Raji (cell line): ENCODE measurements around the gene PVALB.

Experiments used
- POLR2A ChIP-seq: IDR thresholded peaks from 2 replicates; pipeline ENCODE4 v1.6.1; 2011; ENCODE audit warnings: low read depth, low read length, control low read depth; ENCODE audit not compliant: insufficient read depth

The PVALB gene

DNA sequence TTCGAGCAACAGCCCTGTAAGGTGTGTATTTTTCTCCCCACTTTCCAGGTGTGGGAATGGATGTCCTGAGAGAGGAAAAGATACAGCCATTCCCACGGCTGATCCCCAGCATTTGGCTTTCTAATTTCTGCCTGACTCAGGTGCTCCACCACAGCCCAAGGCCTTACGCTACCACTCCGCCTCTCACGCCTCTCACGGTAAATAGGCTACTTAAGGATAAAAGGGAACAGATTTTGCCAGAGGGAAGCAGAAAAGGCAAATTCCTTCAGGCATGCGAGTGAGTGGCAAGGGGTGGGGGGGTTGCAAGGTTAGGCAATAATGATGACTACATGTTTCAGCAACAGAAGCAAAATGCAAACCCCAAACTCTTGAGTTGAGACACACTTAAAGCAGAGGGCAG lies 9.2 kb downstream of the PVALB start:
- no peak for TF ChIP-seq POLR2A

DNA sequence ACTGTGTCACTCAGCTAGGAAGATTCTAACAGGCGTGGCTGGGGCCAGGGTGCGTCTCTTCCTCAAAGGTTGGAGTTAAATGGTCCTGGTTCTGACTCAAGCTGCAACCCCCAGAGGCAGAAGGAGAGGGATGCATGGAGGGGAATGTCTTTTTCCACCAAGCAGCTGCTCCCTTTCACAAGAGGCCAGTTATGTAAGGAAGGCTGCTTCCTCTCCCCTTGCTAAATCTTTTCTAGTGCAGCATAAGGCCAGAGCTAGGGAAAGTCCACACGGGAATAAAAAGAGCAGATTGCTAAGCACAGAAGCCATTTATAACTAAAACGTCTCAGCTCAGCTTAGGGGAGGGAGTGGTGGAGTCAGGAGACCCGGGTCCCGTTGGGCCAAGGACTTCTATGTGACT lies 10.0 kb downstream of the PVALB start:
- TF ChIP-seq POLR2A, result no peak

DNA sequence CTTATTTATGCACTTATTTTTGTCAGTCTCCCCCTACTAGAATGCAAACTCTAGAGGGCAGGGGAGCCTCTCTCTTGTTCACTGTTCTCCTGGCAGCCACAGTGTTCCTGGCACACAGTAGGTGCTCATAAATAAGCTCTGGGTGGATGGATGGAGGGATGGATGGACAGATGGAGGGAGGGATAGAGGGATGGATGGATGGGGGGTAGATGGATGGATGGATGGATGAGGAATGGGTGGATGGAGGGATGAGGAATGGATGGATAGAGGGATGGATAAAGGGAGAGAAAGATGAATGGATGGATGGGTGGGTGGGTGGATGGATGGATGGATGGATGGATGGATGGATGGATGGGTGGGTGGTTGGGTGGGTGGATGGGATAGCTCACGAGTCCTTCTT lies 13.5 kb downstream of the PVALB start:
- no peak for TF ChIP-seq POLR2A

- no peak for TF ChIP-seq POLR2A
Observed at GRCh38 chr22:36798674-36799066, 18.2 kb downstream of the PVALB start.

- no peak for TF ChIP-seq POLR2A
Observed at GRCh38 chr22:36797911-36798673, 18.7 kb downstream of the PVALB start.

DNA sequence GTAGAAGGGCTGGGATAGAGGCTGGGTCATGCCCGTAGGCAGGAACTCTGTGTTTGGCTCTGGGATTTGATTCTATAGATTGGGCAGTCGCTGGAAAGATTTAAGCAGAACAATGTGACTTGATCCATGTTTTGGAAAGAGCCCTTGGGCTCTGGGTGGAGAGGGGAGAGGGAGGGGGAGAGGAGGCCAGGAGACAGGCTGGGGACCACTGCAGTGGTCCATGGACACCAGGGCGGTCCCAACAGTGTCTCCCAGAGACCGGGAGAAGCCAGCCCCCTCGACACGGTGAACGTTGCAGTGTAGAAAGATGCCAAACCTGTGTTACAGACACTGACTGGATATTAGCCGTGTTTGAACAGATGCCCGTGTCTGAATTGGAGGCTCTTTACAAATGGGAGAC lies 19.5 kb downstream of the PVALB start:
- TF ChIP-seq POLR2A, result no peak

DNA sequence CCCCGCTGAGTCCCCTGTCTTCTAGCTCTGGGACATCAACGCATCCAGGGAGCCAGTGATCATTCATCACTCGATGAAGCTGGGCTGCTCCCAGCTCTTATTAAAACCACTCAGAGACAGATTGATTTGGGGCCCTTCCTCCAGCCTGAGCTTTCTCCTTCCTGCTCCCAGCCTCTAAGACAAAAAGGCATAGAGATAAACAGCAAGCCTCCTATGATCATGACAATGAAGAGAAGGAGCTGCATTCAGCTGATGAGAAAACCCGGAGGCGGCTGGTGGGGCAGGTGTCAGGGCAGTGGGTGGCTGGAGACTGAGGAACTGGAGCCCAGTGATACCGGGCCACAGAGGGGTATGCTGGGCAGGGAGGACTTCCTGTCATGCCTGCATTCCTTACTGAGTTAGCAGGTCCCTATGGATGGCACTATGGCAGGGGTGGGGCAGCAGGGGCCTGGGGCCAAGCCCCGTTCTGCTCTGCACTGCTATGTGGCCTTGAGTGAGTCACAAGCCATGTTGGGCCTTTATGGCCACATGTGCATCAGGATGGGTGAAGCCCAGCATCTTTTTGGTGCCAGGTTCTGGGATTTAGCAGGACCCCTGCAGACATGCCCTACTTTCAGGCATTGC lies 20.2 kb downstream of the PVALB start:
- TF ChIP-seq POLR2A, result no peak

GRCh38 chr22:36795633-36796032 lies 21.2 kb downstream of the PVALB start:
- TF ChIP-seq POLR2A, result no peak

DNA sequence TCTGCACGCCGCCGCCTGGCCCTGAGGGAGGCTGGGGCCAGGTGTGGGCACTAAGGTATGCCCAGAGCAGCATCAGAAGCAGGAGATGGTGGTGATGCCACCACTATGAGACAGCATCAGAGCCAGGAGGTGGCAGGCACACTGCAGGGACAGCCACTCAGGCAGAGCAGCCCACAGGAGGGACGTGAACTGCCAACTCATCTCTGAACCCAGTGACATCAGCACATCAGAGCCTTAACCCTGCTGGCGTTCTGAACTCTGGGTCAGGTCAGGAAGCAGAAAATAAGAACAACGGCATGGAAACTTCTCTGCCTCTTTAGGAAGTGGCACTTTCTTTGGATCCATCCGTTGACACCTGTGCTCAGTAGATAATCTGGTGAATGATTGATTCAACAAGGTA lies 26.2 kb downstream of the PVALB start:
- TF ChIP-seq POLR2A, result no peak

- TF ChIP-seq POLR2A, result no peak
Observed at GRCh38 chr22:36787204-36787988, 29.4 kb downstream of the PVALB start.

DNA sequence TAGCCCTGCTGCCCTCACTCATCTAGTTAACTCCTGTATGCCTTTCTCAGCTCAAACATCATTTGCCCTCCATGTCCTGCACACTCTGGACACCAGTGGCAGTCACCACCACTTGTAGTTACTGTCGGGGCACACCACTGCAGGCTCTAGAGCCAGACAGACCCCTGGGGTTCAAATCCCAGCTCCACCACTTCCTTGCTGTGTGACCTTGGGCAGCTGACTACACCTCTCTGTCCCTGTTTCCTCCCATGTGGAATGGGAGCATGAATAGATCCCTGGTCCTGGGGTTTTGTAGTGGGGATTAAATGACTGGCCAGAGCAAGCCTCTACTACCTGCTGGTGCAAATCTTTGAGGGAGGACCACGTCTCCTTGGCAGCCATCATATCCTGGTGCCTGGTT lies 33.1 kb downstream of the PVALB start:
- no peak for TF ChIP-seq POLR2A

DNA sequence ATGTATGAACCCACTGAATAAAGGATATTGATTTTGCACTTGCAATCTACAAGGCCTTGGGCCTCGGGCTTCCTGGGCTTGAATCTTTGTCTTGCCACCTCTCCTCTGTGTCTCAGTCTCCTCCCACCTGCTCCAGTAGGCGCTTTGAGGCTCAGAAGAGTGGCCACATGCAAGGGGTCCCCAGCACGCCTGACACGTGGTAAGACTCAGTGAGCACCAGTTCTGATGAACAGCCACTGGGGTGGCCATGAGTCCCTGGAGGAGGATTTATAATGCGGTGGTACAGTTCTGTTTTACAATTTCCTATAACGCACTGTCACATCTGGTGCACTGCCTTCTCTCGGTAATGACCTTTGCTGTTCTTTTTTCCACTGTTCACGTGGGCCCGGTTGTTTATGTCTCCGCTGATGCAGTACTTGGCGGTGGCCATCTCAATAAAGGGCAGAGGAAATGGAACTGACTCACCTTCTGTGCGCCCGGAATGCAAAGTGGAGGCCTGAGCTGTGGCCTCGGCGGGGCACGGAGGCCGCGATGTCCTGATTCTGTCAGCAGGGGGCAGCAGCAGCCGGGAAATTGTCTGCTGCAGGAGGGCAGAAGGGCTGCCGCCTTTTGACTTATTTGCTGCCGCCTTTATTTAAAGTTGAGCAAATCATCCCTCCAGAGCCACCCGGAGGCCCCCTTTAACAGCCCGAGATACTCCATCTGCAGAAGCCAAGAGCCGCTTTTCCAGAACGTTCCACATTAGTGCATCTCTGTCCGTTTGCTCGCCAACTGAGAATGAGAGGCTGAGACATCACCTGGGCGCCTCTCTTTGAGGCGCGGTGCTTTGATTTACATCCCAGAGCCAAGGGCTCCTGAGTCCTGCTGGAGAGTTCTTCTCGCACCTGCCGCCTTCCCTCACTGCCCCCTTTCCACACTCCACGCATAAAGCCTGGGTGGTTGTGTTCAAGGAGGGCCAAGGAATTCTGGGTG lies 34.9 kb downstream of the PVALB start:
- no peak for TF ChIP-seq POLR2A

DNA sequence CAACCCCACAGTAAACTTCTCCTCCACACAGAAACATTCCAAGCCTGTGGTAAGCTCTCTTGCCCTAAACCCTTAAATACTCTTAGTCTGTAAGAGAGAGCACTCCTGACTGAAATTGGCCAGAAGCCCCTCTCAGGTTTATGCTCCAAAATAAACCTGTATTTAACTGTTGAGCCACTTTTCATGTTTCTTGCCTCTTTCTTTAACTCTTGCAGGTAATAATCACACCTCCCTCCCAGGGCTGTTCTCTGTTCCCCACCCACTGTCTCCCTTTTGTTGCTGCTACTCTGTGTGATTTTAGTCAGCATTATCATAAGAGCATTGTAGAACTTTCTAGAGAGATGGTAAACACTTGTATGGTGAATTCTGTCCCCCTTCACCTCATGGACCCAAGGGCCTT lies 38.8 kb downstream of the PVALB start:
- no peak for TF ChIP-seq POLR2A

- no peak; the same call in 1 of the 2 replicates for TF ChIP-seq POLR2A
Observed at GRCh38 chr22:36776722-36777121, 40.1 kb downstream of the PVALB start.
